ENCODE data around the gene SLC9A9.

DNA sequence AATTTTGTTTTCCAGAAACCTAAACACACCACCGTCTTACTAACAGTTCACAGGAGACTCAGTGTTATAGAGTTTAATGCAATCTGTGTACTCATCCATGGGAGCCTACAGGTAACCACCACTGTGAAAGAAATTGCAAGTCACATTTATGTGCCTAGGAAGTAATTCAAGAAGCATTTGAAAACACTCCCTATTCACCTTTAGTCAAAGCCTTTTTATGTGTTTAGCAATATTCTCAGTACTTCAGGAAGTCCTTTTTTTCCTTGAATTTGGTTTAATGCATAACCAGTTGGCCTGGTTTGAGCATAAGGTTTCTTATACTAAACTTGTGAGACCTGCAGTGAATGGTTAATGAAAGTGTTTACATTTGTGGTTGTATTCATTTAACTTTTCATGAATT, 382.6 kb downstream of the SLC9A9 start:
- no peak for TF ChIP-seq EZH2 (IDR thresholded peaks at IDR 0.05; ENCODE audit: low read length, missing control alignments)
- TF ChIP-seq, protein P1, sequence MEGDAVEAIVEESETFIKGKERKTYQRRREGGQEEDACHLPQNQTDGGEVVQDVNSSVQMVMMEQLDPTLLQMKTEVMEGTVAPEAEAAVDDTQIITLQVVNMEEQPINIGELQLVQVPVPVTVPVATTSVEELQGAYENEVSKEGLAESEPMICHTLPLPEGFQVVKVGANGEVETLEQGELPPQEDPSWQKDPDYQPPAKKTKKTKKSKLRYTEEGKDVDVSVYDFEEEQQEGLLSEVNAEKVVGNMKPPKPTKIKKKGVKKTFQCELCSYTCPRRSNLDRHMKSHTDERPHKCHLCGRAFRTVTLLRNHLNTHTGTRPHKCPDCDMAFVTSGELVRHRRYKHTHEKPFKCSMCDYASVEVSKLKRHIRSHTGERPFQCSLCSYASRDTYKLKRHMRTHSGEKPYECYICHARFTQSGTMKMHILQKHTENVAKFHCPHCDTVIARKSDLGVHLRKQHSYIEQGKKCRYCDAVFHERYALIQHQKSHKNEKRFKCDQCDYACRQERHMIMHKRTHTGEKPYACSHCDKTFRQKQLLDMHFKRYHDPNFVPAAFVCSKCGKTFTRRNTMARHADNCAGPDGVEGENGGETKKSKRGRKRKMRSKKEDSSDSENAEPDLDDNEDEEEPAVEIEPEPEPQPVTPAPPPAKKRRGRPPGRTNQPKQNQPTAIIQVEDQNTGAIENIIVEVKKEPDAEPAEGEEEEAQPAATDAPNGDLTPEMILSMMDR (conservative IDR thresholded peaks at IDR 0.05 in 1 of 2, IDR thresholded peaks at IDR 0.05 in 1 of 2; ENCODE audit: low read depth in 1 of 2, low read length in 2 of 2) = no peak

Data from fibroblast of lung (primary cell).